SHP77 treated with DMSO at 0.1 percent for 48 hours (cell line): ENCODE results near the gene SPCS3.

Experiments used
- DNase-seq: peaks from one replicate; lab custom pipeline; 2025; lab: John Stamatoyannopoulos, UW

Gene SPCS3

DNA sequence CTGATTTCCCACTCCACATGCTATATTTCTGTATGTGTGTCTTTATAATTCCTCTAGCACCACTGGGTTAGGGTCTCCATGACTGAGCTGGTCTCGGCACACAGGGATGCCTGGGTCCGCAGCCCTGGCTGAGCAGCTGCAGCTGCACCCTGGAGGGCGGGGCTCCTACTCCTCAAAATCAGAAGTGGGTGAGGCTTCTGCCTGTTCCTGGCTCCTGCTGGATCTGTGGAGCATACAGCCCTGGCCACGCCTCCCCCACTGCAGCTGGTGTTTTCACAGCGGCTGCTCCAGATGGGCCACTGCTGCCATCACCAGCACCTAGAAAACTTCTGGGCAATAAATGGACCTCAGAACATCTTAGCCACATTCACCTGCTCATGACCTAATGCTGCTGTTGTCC, 30.9 kb downstream of the SPCS3 start:
- no peak for DNase-seq

GRCh38 chr4:176354884-176355283, 35.1 kb downstream of the SPCS3 start:
- DNase-seq, result no peak

GRCh38 chr4:176357359-176358082, 37.8 kb downstream of the SPCS3 start:
- DNase-seq, result no peak

GRCh38 chr4:176358083-176358469, 38.3 kb downstream of the SPCS3 start:
- no peak for DNase-seq

DNA sequence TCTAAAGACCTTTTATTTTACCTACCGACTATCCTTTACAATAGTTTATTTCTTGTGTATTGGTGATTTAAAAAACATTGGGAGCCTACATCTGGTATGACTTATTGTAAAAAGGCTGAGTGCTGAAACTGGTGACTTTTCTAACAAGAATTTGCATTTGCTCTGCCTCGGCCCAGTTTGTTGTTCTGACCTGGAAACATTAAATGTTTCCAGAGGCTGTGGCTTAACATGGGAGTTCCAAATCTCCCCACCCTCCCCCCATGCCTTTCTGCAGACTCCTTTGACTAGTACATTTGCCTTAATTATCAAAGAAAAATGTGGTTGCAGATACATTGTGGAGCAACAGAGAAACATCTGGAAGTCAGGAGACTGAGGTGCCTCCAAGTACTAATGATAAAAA, 39.8 kb downstream of the SPCS3 start:
- no peak for DNase-seq

DNA sequence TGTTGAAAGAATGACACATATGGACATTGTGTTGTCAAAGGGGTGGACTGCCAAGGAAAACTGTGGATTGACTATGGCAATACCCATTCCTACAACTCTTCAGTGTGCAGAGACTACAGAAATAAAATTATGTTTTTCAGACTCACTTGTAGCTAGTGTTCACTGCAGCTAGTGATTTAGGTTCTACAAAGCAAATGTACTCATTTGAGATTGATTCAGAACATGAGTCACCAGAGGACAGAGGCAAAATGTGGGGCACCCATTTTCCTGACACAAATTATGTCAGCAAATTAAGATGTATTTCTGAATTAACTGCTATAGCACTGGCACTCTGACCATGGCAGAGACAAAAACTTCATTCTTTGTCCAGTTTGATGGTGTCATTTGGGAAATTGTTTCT, 40.7 kb downstream of the SPCS3 start:
- DNase-seq, result no peak

DNA sequence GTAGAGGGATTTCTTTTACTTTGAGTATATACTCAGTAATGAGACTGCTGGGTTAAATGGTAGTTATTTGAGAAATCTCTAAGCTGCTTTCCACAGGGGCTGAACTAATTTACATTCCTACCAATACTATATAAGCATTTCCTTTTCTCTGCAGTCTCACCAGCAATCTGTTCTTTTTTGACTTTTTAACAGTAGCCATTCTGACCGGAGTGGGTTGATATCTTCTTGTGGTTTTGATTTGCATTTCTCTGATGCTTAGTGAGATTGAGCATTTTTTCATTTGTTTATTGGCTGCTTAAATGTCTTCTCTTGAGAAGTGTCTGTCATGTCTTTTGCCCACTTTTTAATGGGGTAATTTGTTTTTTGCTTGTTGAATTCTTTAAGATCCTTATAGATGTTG, 43.3 kb downstream of the SPCS3 start:
- no peak for DNase-seq

DNA sequence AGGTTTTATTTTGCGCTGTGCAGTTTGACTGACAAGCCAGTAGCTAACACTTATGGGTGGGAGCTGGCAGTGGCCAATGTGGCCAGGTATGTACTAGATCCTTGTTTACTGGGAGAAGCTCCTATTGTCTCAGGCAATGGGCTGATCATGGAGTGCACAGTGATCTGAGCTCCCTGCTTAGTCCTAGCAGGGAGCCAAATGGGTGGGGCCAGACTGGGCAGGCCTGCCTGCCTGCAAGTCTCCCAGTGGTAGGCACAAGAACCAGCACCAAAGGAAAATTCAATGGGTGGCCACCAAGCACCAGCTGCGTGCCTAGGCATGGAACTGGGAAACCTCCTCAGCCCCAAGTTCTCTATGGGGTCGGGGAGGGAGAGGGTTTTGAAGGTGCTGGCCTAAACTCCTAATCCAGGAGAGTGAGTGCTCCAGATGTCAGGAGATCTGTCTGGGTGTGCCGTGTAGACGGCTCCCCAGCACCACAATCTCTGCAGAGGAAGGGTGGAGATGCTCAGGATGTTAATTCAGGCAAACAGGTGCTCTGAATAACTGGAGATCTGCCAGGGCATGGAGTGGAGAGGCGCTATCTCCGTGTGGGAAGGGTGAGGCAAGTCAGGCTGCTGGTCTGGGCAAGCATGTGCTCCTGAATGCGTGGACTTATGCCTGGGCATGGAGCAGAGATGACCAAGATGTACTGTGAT, 48.2 kb downstream of the SPCS3 start:
- no peak for DNase-seq

DNA sequence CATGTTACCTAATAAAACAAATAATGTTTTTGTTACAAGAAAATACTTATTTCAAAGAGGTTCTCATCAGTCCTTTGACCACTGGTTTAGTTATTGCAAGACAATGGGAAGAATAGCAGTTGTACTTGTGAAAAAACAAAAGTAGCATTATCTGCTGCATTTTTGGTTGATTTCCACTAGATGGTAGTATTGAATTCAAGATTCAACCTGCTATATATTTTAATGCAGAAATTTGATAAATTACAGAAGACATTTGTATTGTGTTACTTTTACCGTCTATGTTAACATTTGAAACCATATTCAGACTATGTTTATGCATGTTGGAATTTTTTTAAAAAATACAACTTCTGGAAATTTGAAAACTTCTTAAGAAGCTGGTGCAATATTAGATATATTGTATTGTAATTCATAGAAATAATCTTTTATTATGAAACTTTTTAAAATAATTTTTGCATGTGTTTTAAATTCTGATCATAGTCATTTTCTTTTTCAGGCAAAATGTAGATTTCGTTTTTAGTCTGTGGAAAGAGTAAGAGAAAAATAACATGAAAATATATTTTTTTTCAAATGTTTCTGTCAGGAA, 56.4 kb downstream of the SPCS3 start:
- no peak for DNase-seq

GRCh38 chr4:176377780-176378179, 58.0 kb downstream of the SPCS3 start:
- no peak for DNase-seq

GRCh38 chr4:176380352-176381157, 60.8 kb downstream of the SPCS3 start:
- no peak for DNase-seq
